Hindlimb muscle (tissue), 1 donor: Measurements from ENCODE around the gene VEZT. TPM values are rescaled to one million over a fixed set of nuclear protein-coding genes. Genes with fewer than 3 reads are reported as not detected.
A peak's percentile ranks its signal among the peaks of the same experiment; 100 is the strongest.
"Not testable (repeated sequence)": the region's sequence is repeated elsewhere in the genome, so short reads cannot be mapped to it uniquely, and the experiment has no call there.

Source experiments
- DNase-seq: peaks from one replicate; pipeline ENCODE4 v3.0.0-alpha.2; 2013
- polyA plus RNA-seq: library from polyadenylated mRNA; unstranded; fragments of 120-200 nt; gene quantifications from one replicate; pipeline ENCODE4 v1.2.1, GENCODE V29; 2013; ENCODE audit not compliant: insufficient read length

VEZT gene
- polyA plus RNA-seq, 1 donor, result 75.1 TPM

DNA sequence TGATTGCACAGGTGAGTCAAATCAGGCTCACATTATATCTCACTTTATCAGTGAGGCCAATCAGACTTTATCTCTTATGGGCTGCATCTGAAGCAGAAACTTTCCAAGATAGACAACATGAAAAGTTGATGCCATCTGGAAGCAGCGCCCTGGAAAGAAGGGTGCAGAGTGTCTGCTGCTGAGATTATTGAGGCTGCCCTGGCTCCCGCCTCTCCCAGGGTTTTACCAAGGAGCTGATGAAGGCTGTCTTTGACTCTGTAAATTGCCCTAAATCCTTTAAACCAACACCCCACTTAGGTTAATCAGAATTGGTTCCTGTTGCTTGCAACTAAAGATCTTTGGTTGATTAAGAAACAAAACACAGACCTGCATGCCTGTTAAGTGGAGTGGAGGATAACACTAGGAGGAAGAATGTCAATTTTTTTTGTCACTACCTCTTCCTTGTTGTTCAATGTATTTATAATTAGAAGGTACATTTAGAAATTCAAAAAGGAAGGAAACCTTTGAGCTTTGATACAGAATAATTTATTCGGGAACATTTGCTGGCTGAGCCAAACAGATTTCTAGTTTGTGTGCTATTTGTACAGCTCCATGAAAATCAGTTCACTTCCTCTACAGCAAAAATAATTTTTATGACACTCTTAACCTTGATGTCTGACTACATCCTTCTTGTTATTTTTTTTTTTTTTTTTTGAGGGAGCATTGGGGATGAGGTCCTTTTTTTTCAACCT, 104.1 kb downstream of the VEZT start:
- DNase-seq, result no peak

DNA sequence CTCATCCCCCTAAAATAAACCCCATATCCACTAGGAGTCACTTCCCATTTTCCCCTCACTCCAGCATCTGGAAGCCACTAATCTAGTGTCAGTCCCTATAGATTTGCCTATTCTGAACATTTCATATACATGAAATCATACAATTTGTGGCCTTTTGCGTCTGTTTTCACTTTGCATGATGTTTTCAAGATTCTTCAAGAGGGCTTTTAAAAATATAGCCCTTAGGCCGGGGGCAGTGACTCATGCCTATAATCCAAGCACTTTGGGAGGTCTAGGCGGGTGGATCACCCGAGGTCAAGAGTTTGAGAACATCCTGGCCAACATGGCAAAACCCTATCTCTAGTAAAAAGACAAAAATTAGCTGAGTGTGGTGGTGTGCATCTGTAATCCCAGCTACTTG, 104.7 kb downstream of the VEZT start:
- DNase-seq, result peak; percentile 8

DNA sequence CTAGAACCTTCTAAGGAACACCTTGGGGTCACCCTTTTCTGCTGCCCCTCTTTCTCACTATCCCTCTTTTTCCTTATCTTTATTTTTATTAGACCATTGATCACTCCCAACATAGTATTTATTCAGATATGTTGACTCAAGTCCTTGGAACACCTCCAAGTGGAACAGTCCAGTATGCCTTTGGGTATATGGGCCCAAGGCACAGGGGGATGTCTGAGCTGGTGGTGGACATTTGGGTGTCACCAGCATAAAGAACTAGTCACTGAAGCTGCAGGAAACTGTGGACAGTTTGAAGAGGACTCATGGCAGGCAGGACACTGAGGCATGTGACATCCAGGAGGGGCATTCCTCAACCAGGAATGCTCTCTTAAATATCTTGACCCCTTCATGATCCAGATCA, 105.6 kb downstream of the VEZT start:
- no peak for DNase-seq

DNA sequence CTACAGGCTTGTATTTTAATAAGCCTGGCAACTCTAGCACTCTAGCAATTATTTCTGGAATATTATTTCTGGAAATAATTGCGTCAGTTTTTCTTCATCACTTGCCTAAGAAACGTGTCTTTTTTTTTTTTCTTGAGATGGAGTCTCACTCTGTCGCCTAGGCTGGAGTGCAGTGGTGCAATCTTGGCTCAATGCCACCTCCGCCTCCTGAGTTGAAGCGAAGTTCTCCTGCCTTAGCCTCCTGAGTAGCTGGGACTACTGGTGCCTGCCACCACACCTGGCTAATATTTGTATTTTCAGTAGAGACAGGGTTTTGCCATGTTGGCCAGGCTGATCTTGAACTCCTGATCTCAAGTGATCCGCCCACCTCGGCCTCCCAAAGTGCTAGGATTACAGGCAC, 106.6 kb downstream of the VEZT start:
- not testable (repeated sequence) for DNase-seq

DNA sequence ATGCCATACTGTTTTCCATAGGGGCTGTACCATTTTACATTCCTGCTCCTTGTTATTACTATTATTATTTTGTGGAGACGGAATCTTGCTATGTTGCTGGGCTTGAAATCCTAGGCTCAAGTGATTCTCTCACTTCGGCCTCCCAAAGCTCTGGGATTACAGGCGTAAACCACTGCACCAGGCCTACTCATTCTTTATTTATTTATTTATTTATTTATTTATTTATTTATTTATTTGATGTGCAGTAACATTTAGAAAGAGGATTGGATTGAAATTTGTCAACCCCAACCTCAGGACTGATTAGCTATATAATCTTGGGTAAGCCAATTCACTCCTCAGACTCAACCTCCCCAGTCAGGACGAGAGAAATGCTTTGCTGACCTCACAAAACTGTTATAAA, 107.9 kb downstream of the VEZT start:
- no peak for DNase-seq

DNA sequence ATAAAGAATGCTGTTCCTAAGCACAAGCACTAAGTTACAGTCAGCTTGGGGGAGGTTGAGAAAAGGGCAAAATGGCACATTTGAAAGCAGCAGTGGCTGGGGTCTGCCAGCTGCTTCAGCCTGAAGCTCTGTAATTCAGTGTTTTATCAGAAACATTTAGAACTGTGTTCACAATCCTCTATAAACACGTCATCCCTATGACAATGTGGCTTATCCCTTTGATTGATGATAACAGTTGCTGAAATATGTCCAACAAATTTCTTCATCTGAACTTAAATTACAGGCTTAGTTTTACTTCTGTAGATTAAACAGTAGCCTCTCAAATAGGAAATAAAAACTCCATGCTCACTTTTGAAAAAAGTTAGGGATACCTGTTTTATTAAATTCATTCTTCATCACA, 108.8 kb downstream of the VEZT start:
- no peak for DNase-seq

DNA sequence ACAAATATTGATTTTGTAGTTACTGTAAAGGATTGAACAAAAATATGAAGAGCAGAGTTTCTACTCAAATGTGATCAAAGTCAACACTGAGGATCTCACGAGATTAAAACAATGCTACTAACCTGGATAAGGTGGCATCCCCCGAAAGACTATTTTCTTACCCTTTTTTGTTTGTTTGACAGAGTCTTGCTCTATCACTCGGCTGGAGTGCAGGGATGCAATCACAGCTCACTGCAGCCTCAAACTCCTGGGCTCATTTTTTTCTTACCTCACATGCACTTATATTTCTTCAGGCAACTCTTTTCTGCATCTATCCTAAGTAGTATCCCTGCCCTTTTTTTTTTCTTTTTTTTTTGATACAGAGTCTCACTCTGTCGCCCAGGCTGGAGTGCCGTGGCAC, 109.2 kb downstream of the VEZT start:
- DNase-seq, result no peak

DNA sequence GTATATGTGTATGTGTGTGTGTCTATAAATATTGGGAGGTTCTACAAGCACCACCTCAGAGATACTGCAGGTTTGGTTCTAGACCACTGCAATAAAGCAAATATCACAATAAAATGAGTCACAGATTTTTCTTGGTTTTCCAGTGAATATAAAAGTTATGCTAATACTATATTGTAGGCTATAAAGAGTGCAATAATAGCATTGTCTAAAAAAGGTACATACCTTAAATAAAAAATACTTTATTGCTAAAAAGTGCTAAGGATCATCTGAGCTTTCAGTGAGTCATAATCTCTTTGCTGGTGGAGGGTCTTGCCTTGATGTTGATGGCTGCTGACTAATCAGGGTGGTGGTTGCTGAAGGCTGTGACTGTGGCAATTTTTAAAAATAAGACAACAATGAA, 111.1 kb downstream of the VEZT start:
- DNase-seq, result no peak

DNA sequence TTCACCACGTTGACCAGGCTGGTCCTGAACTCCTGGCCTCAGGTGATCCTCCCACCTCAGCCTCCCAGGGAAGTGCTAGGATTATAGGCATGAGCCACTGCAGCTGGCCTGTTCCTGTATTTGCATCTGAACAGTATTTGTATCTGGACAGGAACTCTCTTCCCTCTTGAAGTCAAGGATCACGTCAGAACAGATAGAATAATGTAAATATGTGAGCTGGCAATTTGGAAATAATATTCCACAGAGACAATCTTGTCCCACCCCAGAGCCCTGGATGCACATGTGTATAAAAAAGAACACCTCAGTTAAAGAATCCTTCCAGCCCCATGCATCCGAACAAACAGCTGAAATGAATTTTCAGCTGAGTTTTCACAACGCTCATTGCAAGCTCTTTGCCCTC, 118.3 kb downstream of the VEZT start:
- DNase-seq, result no peak

DNA sequence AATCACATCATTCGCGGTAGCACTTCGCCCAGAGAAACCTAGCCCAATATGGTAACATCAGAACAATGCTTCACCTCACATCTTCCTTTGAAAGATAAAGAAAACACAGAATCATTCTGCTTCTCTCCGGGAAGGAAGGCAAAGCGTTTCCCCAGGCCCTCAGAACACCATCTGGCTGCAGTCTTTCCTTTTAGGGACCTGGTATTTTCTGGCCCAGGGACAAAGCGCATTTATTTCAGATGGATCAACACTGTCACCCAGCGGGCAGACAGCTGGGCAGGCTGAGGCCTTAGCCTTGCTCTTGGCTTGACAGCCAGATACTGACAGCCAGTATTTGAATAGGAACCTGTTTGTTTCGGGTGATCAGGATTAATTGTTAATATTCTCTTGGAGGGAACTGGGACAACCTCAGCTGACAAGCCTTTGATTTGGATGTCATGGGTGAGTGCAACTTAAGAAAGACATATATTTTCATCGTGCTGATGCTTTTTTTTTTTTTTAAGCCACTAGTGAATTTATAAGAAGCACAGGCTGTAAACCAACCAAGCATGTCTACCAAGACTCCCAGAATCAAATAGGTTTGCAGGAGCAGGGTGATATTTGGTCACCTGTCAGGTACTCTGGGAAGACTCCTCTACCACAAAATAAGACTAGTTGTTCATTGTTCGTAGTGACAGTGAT, 118.9 kb downstream of the VEZT start:
- peak; percentile 84 for DNase-seq

DNA sequence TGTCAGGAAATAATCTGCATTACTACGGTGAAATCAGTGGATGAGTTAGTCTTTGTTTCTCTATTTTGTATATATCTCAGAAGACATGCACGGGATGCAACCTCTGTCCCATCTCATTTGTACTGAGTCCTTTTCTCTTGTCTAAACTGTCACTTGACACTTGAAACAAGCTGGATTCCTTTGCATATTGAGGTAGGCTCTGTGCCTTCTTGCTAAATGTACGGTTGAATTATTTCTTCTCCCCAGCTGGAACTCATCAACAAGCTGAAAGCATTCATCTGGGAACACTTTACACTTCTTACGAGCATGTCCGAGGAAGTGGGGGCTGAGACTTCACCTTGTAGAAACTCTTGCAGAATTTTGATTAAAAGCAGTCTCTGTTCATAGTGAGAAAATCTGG, 119.5 kb downstream of the VEZT start:
- peak; percentile 15 for DNase-seq

DNA sequence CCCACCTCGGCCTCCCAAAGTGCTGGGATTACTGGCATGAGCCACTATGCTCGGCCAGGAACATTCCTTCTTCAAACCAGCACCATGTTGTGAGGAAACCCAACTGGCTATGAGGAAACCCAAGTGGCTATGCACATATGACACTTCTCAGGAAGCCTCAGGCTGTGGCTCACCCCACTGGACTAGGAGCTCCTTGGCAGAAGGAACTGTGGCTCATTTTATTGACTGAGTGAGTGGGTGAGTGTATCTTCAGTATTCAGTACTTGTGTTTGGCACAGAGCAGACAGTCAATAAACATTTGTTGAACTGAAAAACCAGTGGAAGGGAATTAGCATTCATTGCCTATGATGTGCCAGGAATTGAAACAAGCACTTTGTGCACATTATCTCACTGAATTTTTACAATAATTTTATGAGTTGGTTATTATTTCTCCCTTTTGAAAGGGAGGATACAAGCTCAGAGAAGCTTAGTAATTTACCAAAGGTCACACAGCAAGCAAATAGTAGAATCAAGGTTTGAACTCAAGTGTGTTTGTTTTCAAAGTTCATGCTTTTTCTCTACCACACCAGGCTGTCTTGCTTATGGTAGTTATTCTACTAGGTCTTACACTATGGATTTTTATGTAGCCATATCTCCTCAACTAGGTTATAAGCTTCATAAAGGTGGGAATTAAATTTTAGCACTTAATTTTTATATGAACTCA, 121.6 kb downstream of the VEZT start:
- DNase-seq, result no peak

DNA sequence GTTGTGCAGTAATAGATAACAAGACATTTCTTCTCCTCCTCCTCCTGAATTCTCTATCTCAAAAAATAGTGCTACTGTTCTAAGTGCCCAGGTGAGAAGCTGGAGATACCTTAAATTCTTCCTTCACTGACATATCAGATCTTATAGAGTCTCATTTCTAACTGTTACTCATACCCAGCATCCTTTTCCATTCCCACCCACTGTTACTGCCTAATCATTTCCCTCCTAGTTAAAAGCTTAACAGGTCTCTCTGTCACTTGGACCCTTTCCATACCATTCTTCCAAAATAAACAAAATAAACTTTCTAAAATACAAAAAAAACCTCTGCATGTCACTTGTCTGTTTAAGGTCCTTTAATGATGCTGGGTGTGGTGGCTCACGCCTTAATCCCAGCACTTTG, 124.4 kb downstream of the VEZT start:
- no peak for DNase-seq

DNA sequence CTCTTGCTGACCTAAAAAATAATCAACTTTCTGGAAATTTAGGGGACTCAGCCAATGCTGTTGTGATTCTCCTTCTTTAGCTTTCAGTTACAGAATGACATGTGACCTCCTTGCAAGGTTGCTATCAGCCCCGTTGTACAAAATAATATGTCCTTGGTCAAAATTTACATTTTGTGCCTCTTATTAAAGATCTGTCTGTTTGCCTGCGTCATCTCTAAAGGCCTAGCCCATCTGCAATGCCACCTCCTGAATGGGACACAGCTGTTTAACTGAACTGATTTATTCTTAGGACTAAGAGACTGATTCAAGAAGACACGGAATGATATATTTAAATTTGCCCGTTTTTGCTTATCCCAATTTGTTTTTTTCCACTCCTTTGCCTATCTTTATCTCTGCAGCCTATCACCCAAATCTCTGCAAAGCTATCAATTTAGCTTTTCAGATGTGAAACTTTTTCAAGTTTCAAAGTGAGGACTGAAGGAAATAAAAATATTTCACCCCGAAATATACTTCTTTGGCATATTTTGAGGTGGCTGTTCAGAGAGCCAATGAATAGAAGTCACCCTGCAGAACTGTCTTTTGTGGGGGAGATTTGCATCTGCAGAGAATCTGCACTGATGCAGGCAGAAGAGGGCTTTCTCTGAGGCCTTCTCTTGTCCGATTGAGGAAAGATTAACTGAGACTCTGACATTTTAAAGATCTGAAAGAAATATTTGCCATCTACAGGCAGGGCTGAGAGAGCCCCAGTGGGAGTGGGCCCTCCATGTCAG, 126.0 kb downstream of the VEZT start:
- no peak for DNase-seq

DNA sequence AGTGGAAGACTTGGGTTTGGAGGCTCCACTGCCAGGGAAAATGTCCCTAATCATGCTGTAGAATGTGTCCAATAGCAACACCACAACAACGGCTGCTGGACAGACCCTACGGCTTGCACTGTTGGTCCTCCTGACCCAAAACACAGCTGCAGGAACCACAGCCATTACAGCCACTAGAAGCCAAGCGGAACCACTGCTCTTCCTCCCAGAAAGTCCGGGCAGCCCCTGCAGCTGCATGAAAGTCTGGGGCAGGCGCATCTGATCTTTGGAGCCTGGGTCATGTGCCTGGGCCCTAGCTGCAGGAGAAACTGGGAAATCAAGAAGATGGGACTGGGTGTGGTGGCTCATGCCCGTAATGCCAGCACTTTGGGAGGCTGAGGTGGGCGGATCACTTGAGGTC, 131.7 kb downstream of the VEZT start:
- DNase-seq, result no peak

DNA sequence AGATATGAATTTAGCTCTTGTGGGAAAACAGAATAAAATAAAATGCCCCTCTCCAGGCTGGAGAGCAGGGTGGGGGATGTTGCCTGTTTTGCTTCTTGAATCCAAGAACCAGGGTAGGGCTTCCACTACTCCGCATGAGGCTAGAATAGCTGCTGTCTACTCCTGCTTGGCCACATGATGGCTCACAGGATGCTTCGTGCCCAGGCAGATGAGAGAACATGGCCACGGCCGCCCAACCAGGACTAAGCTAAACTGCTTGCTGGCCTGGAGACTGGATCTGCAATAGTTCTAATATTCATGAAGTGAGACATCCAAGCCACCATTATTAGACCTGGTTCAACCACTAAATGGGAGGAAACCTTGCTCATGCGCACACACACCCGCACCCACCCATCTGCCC, 134.1 kb downstream of the VEZT start:
- no peak for DNase-seq

Other genes with a start within 250 kb of the VEZT start
- 74.6 TPM for gene NDUFA12, start 214.1 kb upstream of the VEZT start, polyA plus RNA-seq
- 36.4 TPM for gene NR2C1, start 144.2 kb upstream of the VEZT start, polyA plus RNA-seq
- 3.4 TPM for gene FGD6, start 340 bp upstream of the VEZT start, polyA plus RNA-seq